Right renal pelvis (tissue), 4 donors: ENCODE results near the gene AFAP1L2. TPM values are rescaled to one million over a fixed set of nuclear protein-coding genes. Genes with fewer than 3 reads are reported as not detected.
"Not testable (repeated sequence)": the region's sequence is repeated elsewhere in the genome, so short reads cannot be mapped to it uniquely, and the experiment has no call there.

Experiments used
- DNase-seq, 4 donors: peaks; one replicate each; pipeline ENCODE4 v3.0.0-alpha.2; 2013; ENCODE audit warnings: low read depth in 4 of 4, low spot score in 3 of 4, missing footprints in 1 of 4
- polyA plus RNA-seq, 4 donors: library from polyadenylated mRNA; unstranded; fragments of 120-200 nt; gene quantifications; one replicate each; pipeline ENCODE4 v1.2.1, GENCODE V29; 2013; ENCODE audit not compliant: insufficient read length in 4 of 4

AFAP1L2 gene
- polyA plus RNA-seq, 4 donors, result 41.6 to 56.2 (median 45.3) TPM

DNA sequence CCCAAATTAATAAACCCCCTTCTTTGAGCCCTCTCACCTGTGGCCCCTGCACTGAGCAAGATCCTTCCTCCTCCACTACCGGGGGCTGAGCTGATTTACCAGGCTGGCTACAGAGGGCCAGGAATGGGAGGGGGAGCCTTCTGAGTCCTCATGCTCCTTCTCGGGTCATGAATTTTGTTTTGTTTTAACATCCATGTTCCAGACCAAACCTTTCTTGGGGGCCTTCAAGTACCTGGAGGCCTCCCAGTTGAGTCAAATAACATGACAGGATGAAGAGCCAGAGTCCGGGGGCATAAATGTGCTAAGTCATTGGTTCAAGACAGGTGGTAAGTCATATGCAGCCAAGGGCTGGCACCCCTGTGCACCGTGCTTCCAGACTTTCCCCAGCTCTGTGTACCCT is 39.6 kb downstream of the AFAP1L2 start:
- DNase-seq, result no peak

- no peak for DNase-seq
Observed at GRCh38 chr10:114363745-114364454, 40.4 kb downstream of the AFAP1L2 start.

DNA sequence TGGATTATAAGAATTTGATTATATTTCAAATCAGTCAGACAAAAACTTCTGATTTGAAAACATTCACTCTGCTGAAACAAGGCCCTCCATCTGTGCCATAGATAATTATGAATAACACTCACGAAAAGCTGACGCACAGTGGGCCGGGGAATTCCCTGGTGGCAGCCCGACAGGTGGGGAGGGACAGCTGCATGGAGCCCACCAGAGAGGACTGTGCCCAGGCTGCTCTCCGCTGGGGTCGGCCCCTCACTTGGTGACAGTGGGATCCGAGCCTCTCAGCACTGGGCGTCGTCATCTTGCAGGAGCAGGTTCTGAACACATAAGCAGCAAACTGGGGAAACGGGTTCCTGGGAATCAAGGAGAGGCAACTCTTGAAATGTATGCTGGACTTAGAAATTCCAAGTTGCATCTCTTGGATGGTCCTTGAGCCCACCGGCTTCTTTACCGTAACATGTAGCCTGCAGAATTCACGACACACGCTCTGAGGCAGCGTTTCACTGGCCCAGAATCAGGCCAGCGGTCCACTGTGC is 41.4 kb downstream of the AFAP1L2 start:
- DNase-seq, result no peak

DNA sequence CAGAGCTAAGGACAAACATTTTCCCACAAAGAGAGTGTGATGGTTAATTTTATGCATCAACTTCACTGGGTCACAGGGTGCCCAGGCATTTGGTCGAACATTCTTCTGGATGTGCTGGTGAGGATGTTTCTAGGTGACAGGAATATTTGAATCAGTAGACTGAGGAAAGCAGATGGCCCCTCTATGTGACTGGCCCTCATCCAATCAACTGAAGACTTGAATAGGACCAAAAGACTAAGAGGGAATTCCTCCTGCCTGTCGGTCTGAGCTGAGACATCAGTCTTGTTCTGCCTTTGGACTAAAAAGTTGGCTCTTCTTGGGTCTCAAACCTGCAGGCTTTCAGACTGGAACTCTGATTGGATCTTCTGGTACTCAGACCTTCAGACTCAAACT is 44.4 kb downstream of the AFAP1L2 start:
- no peak for DNase-seq

- no peak for DNase-seq
Observed at GRCh38 chr10:114359041-114359952, 45.0 kb downstream of the AFAP1L2 start.

- no peak for DNase-seq
Observed at GRCh38 chr10:114357515-114357996, 46.7 kb downstream of the AFAP1L2 start.

DNA sequence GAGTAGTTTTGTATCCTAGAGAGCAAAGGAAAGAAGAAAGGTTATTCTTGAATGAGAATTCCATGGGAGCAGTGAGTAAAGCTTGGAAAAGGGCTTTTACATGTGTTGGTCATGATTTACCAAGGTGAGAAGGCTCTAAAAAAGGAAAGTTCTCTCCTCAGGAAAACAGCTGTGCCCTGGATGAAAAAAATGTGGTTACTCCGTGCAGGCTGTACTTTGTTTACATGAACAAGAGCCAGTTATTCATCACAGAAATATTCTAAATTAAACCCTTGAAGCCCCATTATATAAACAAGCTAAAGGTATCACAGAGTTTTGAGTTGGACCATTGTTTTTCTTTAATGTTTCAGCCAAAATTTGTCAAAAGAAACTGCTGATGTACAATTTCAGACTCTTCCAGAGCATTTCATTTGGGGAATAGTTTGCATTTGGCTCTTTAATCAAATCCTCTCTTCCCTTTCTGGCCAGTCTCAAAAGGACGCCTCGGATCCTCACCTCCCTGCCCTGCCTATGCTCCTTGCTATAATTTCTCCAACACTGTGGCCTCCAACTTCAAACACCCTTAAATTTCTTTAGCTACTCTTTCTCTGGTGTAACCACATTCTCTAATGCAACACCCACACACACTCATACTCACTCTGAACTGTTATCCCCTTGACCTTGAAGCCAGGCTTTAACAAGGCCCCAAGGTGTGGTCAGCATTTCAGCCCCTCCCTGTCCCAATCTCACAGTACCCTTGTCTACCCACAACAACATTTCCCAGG is 47.4 kb downstream of the AFAP1L2 start:
- DNase-seq, result no peak

DNA sequence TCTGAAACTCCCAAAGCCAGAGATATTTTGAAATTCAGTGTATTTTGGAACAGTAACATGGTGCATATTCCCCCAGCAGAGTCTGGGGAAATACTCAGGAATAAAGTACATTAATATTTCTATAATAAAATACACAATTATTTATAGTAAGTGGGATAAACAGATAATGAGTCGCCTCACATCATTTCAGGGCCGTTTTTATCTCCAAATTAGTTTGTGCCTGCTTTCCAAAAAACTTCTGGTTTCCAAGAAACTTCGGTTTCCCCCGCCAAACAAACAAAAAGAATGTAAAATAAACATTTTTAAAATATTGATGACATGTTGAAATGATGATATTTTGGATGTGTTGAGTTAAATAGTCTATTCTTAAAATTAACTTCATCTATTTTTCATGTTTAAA is 48.2 kb downstream of the AFAP1L2 start:
- no peak for DNase-seq

DNA sequence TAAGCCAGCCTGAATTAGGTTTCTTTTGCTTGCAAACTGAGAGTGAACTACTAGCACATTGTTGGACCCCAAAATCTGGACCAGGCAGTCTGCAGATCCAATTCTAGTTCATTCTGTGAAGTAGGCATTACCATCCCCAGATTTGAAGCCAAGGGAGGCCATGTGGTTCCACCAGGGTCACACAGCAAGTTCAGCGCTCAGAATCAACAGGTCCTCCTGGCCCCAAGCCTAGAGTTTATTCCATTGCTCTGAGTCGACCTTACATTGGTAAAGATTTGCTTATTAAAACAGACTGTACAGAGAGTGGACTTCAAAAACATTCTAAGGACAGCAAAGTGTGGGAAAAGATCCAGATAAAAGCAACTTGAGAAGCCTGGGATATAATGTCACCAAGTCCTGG is 50.9 kb downstream of the AFAP1L2 start:
- DNase-seq, result no peak

- DNase-seq, result no peak
Observed at GRCh38 chr10:114352653-114353298, 51.5 kb downstream of the AFAP1L2 start.

DNA sequence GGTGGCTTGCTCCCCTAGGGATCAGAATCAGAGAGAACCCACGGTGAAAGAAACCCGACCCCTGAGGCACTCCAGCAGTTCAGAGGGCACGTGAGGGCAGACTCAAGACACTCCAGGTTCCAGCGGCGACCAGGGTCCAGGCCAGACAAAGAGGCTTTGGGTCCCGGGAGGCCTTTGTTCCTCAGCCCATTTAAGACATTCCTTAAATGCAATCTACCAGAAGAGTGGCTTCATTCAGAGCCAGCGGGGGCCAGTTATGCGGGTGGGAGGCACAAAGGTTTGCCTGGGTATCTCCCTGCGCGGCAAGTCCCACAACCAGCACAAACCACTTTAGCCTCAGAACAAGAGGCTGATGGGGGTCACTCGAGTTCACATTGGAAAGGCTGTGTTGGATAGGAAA is 53.6 kb downstream of the AFAP1L2 start:
- DNase-seq, result no peak

GRCh38 chr10:114349522-114350215 is 54.6 kb downstream of the AFAP1L2 start:
- DNase-seq, result peak in 1 of 4 donors; percentile 75

DNA sequence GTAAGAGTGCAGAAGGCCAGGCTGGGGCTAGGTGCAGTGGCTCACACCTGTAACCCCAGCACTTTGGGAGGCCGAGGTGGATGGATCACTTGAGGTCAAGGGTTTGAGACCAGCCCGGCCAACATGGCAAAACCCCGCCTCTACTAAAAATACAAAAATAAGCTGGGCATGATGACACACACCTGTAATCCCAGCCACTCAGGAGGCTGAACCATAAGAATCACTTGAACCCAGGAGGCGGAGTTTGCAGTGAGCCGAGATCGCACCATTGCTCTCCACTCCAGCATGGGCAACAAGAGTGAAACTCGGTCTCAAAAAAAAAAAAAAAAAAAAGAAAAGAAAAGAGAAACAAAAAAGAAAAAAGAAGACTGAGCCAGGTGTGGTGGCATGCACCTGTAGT is 55.2 kb downstream of the AFAP1L2 start:
- DNase-seq, result not testable (repeated sequence)

- DNase-seq, result no peak
Observed at GRCh38 chr10:114347791-114348190, 56.5 kb downstream of the AFAP1L2 start.

DNA sequence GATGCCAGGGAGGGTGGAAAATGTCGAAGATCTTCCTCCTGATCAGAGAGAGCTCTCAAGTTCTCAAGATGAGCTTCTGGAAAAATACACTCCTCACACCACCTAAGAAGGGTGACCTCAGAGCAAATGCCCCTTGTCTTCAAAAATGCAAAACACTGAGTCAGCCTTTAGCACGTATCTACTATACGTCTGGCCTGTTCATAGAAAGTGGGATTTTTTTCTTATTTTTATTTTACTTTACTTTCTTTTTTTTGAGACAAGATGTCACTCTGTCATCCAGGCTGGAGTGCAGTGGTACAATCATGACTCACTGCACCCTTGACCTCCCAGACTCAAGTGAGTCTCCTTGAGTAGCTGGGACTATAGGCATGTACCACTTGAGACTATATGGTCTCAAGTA is 57.1 kb downstream of the AFAP1L2 start:
- DNase-seq, result no peak

DNA sequence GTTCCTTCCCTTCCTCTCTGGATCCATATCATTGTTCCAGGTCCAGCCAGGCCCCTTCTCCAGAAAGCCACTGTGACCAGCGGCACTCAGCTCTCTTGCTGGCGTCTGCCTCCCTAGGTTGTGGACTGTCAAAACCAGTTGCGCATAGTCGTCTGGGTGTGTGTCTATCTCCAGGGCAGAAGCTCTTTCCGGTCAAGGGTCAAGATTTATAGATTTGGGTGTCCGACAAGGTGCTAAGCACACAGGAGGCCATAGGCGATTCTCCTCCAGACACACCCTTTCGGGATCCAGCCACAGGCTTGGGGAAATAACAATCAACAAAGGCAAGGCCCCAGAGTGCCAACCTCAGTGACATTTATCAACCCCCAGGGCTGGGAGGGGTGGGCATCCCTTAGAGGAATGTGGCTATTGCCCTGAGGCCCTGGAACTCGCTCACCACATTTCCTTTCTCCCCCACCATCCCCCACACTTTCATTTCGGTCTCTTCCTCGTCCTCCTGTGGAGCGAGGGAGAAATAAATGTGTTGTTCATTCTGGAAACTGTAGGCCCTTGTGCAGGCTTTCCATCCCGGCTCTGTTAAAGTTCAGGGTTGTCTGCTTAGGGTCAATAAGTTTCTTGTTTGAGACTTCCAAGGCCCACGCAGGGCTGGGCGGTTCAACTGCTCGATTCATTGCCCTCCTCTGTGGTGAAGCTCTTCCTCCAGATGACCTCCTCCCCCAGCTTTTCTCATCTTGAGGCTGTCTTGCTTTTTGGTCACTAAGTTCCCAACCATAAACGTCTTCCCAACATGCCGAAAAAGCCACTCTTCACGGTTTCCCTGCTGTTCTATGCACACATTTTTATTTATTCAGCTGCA is 57.9 kb downstream of the AFAP1L2 start:
- DNase-seq, result no peak

DNA sequence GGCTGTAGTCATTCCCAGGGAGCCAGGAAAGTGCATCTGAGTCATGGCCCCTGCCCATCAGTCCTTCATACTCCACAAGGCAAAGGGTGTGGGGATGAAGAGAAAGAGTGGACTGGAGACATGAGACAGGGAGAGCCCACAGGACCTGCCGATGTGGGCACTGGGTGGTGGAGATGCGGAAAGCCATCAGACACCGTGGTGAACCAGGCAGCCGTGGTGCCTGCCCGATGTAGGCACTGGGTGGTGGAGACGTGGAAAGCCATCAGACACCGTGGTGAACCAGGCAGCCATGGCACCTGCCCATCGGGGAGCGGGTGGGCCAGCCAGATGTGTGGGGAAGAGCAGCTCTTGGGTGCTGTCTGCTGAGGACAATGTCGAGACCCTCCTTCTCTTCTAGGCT is 58.6 kb downstream of the AFAP1L2 start:
- DNase-seq, result no peak

GRCh38 chr10:114343623-114344505 is 60.4 kb downstream of the AFAP1L2 start:
- no peak for DNase-seq
